ENCODE measurements around the gene MSN. TPM values are rescaled to one million over a fixed set of nuclear protein-coding genes. Genes with fewer than 3 reads are reported as not detected.

MSN gene
- total and polyA plus RNA-seq, 10 of the 15 experiments (the other 5 are each of a cell fraction or from before 2014, with no cell fraction given) = 93.8 to 432 (median 270) TPM

DNA sequence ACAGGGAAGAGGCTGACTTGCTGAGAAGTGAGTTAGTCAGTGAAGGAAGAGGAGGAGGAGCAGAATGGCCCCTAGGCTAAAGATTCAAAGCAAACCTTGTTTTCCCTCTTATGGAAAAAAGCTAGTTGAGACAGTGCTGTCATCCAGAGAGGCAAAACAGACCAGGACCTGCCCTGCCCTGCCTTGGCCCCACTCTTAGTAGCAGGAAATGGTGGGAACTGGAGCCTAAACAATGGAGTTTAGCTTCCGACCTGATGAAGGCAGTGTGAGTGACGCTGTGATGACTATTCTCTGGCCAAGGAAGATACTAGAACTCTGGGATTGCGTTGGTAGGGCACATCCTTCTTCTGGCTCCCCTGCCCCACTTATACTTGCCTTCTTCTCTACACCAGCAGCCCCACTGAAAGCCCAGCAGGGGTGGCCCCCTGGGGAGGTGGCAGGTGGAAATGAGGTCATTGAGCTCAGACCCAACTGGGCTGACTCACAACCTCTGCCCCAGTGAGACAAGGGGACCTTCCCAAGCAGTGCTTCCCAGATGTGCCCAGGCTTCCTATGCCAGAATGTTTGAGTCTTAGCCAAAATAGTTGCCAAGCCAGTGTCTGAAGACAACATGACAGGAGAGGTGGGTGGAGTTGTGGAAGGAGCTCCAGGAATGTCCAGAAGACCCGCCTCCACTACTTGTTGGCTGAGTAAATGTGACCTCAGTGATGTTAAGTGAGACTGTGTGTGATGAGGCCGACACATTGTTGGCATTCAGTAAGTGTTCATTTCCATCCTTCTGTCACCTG, 38.8 kb downstream of the MSN start:
- ChIA-PET RAD21 (ENCODE audit: unreplicated experiment) (interaction anchor here (0.6 to 5.1 kb wide), 11 partner anchors 10 to 339 kb away, joined by 3 to 28 read pairs (median 3); no protein-coding TSS in a partner anchor), SMC1A (ENCODE audit: uncharacterized antibody, unreplicated experiment) (interaction anchor here (1.1 to 6.5 kb wide), 9 partner anchors 8 to 45 kb away, joined by 3 to 65 read pairs (median 5); no protein-coding TSS in a partner anchor), CTCF (interaction anchor here (0.7 to 3.7 kb wide), 7 partner anchors 14 to 280 kb away, joined by 3 to 26 read pairs (median 4); no protein-coding TSS in a partner anchor), POLR2A (interaction anchor here (1.0 to 3.8 kb wide), 6 partner anchors 10 to 312 kb away, joined by 3 to 26 read pairs (median 4); no protein-coding TSS in a partner anchor)
- DNase-seq (ENCODE audit: low read depth, low spot score) (no peak), ATAC-seq (peak; percentile 77), FAIRE-seq (peak; percentile 82)
- Histone ChIP-seq H2AFZ (ENCODE audit: control insufficient read depth, low read depth, low read length) (no peak overlapping the region), H3K9me3 (replicated peaks; ENCODE audit: control insufficient read depth, insufficient read depth, low read length) (no peaks in the 10 kb centered on the region), H3K27ac (ENCODE audit: control insufficient read depth, insufficient read depth) (peak overlapping the region; percentile 29), H3K79me2 (ENCODE audit: control insufficient read depth, insufficient read depth, low read length) (peaks cover 67% of the 10 kb centered on the region), H3K4me3 (no peak overlapping the region), H3K9ac (ENCODE audit: control insufficient read depth, insufficient read depth, low read length) (no peak overlapping the region; the same call in 1 of the 2 replicates), H3K27me3 (replicated peaks in 1 of 2; ENCODE audit: control insufficient read depth in 2 of 2, insufficient read depth in 2 of 2, low read length in 1 of 2) (no peaks in the 10 kb centered on the region), H3K4me2 (ENCODE audit: control insufficient read depth, insufficient read depth) (no peak overlapping the region), H3K36me3 (ENCODE audit: control insufficient read depth in 2 of 2, insufficient read depth in 2 of 2, low read length in 1 of 2) (peaks cover 0 to 3% of the 10 kb centered on the region in 2 experiments; a peak in 3 of 4 replicates), H4K20me1 (ENCODE audit: control insufficient read depth, insufficient read depth) (no peaks in the 10 kb centered on the region), H3K4me1 (ENCODE audit: control insufficient read depth, insufficient read depth, low read length) (peaks cover 33% of the 10 kb centered on the region)
- intact Hi-C loops (cut with micrococcal nuclease; ENCODE audit: unreplicated experiment) (no loop called here), in situ Hi-C loops (cut with MboI) (no loop called here)
- no TSS peak for BruUV-seq (replicated peaks)
- WGBS (ENCODE audit: insufficient coverage, insufficient replicate concordance, low lambda C conversion rate, missing lambda C conversion rate) = 14% methylated on average over 5 of the region's 5 CpGs
- TF ChIP-seq IKZF2 (IDR thresholded peaks at IDR 0.05) = peak; percentile 55 to 59; a peak in 3 of 4 replicates
- 0 out of 4 replicates have a peak, but pooled peaks of 1 of the 2 experiments have one; percentile 14 for TF ChIP-seq BHLHE40 (IDR thresholded peaks at IDR 0.05; ENCODE audit: borderline replicate concordance in 1 of 2, low read depth in 2 of 2, low read length in 1 of 2)
- no peak for TF ChIP-seq CBX5 (IDR thresholded peaks at IDR 0.05; ENCODE audit: low read depth)
- peak; percentile 20; the same call in 1 of the 2 replicates for TF ChIP-seq BCL11A (IDR thresholded peaks at IDR 0.05; ENCODE audit: low read depth, low read length)
- TF ChIP-seq, protein P1, sequence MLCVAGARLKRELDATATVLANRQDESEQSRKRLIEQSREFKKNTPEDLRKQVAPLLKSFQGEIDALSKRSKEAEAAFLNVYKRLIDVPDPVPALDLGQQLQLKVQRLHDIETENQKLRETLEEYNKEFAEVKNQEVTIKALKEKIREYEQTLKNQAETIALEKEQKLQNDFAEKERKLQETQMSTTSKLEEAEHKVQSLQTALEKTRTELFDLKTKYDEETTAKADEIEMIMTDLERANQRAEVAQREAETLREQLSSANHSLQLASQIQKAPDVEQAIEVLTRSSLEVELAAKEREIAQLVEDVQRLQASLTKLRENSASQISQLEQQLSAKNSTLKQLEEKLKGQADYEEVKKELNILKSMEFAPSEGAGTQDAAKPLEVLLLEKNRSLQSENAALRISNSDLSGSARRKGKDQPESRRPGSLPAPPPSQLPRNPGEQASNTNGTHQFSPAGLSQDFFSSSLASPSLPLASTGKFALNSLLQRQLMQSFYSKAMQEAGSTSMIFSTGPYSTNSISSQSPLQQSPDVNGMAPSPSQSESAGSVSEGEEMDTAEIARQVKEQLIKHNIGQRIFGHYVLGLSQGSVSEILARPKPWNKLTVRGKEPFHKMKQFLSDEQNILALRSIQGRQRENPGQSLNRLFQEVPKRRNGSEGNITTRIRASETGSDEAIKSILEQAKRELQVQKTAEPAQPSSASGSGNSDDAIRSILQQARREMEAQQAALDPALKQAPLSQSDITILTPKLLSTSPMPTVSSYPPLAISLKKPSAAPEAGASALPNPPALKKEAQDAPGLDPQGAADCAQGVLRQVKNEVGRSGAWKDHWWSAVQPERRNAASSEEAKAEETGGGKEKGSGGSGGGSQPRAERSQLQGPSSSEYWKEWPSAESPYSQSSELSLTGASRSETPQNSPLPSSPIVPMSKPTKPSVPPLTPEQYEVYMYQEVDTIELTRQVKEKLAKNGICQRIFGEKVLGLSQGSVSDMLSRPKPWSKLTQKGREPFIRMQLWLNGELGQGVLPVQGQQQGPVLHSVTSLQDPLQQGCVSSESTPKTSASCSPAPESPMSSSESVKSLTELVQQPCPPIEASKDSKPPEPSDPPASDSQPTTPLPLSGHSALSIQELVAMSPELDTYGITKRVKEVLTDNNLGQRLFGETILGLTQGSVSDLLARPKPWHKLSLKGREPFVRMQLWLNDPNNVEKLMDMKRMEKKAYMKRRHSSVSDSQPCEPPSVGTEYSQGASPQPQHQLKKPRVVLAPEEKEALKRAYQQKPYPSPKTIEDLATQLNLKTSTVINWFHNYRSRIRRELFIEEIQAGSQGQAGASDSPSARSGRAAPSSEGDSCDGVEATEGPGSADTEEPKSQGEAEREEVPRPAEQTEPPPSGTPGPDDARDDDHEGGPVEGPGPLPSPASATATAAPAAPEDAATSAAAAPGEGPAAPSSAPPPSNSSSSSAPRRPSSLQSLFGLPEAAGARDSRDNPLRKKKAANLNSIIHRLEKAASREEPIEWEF (IDR thresholded peaks at IDR 0.05; ENCODE audit: insufficient replicate concordance, low read depth, low read length) = no peak
- TF ChIP-seq DPF2 (IDR thresholded peaks at IDR 0.05) = peak; percentile 47; the same call in 1 of the 2 replicates
- TF ChIP-seq MEF2B (IDR thresholded peaks at IDR 0.05; ENCODE audit: partially characterized antibody, poor library complexity, severe bottlenecking) = peak; percentile 49
- no peak for TF ChIP-seq FOXM1 (IDR thresholded peaks at IDR 0.05; ENCODE audit: low read depth, low read length)
- peak; percentile 40; the same call in 1 of the 2 replicates for TF ChIP-seq JUNB (IDR thresholded peaks at IDR 0.05)
- peak; percentile 60 for TF ChIP-seq CREM (IDR thresholded peaks at IDR 0.05; ENCODE audit: low read depth)
- 0 out of 3 replicates have a peak, but pooled peaks have one; percentile 18 for TF ChIP-seq POU2F2 (IDR thresholded peaks at IDR 0.05; ENCODE audit: borderline replicate concordance, low read depth, low read length)
- TF ChIP-seq KAT2A (conservative IDR thresholded peaks at IDR 0.05; ENCODE audit: control insufficient read depth, low read depth, low read length) = no peak
- peak; percentile 52 for TF ChIP-seq IKZF1 (conservative IDR thresholded peaks at IDR 0.05)
- peak; percentile 30; the same call in 1 of the 2 replicates for TF ChIP-seq CREB1 (IDR thresholded peaks at IDR 0.05; ENCODE audit: low read depth)
- TF ChIP-seq NR2F1 (conservative IDR thresholded peaks at IDR 0.05) = peak; percentile 51; the same call in 1 of the 2 replicates
- 0 out of 2 replicates have a peak, but pooled peaks have one; percentile 36 for TF ChIP-seq GATAD2B (conservative IDR thresholded peaks at IDR 0.05; ENCODE audit: low read depth)
- TF ChIP-seq ATF7 (IDR thresholded peaks at IDR 0.05; ENCODE audit: low read depth) = peak; percentile 83
- peak; percentile 34; the same call in 1 of the 2 replicates for TF ChIP-seq POLR2A (IDR thresholded peaks at IDR 0.05; ENCODE audit: low read depth, low read length)

All from GM12878 (cell line).